HepG2 (cell line): ENCODE measurements around the gene ADSS1. TPM values are rescaled to one million over a fixed set of nuclear protein-coding genes. Genes with fewer than 3 reads are reported as not detected.

Experiments
- ATF4 ChIP-seq, 2 experiments: fragments of 450-650 bp in 1 of 2; sonication (generic) in 1 of 2; formaldehyde crosslinking; IDR thresholded peaks; 2 replicates each; pipeline versions ENCODE4 v1.5.0 to v1.8.0; 2020 to 2022; ENCODE audit warnings: mild to moderate bottlenecking in 1 of 2, missing genetic modification reagents in 1 of 2
- CEBPZ ChIP-seq: IDR thresholded peaks from 2 replicates; pipeline ENCODE4 v1.6.1; 2012; ENCODE audit warnings: low read length, improper control_type of control experiment
- DNMT1 ChIP-seq: sonication (generic); formaldehyde crosslinking; IDR thresholded peaks from 2 replicates; pipeline ENCODE4 v1.5.1; 2020; ENCODE audit warnings: mild to moderate bottlenecking, missing genetic modification reagents
- KLF6 ChIP-seq: IDR thresholded peaks from 2 replicates; pipeline ENCODE4 v1.8.0; 2016; ENCODE audit warnings: missing biosample characterization, missing genetic modification reagents
- MXD1 ChIP-seq: sonication (generic); formaldehyde crosslinking; IDR thresholded peaks from 2 replicates; pipeline ENCODE4 v1.4.0; 2020; ENCODE audit warnings: mild to moderate bottlenecking, missing genetic modification reagents
- PRDM4 ChIP-seq: sonication (generic); formaldehyde crosslinking; IDR thresholded peaks from 2 replicates; pipeline ENCODE4 v1.9.0; 2021; ENCODE audit warnings: missing genetic modification reagents, borderline replicate concordance
- ZFP90 ChIP-seq: sonication (generic); formaldehyde crosslinking; IDR thresholded peaks from 2 replicates; pipeline ENCODE4 v1.8.0; 2022; ENCODE audit warnings: missing genetic modification reagents, mild to moderate bottlenecking, inconsistent platforms, borderline replicate concordance
- ZFX ChIP-seq: sonication (generic); formaldehyde crosslinking; IDR thresholded peaks from 2 replicates; pipeline ENCODE4 v1.4.0; 2020; ENCODE audit warnings: mild to moderate bottlenecking, low read depth, missing genetic modification reagents, moderate library complexity
- ZNF318 ChIP-seq: sonication (generic); formaldehyde crosslinking; IDR thresholded peaks from 2 replicates; pipeline ENCODE4 v1.4.0; 2020; ENCODE audit warnings: mild to moderate bottlenecking, missing genetic modification reagents
- ZNF776 ChIP-seq: sonication (generic); formaldehyde crosslinking; IDR thresholded peaks from 2 replicates; pipeline ENCODE4 v1.4.0; 2020; ENCODE audit warnings: mild to moderate bottlenecking, missing genetic modification reagents
- ZZZ3 ChIP-seq: sonication (generic); formaldehyde crosslinking; IDR thresholded peaks from 2 replicates; pipeline ENCODE4 v1.4.0; 2020; ENCODE audit warnings: missing genetic modification reagents, mild to moderate bottlenecking, borderline replicate concordance
- polyA plus RNA-seq, 8 experiments: library from polyadenylated mRNA; depleted of rRNA in 3 of 8; stranded (reverse) in 7 of 8; unstranded in 1 of 8; fragments of >200 nt; fragmentation: Illumina TruSeq in 4 of 8; extraction: Trizol in 4 of 8; gene quantifications; 2 replicates each; pipeline versions ENCODE4 v1.2.1 to v1.2.3, GENCODE V29; 2011 to 2016; ENCODE audit warnings: low read depth in 4 of 8, missing spikeins in 1 of 8, mixed read lengths in 1 of 8; ENCODE audit not compliant: insufficient read depth in 1 of 8
- total RNA-seq, 5 experiments: library from RNA; depleted of rRNA; stranded (reverse); fragments of >200 nt; fragmentation: Illumina TruSeq; extraction: Trizol; gene quantifications; 2 replicates each; pipeline ENCODE4 v1.2.3, GENCODE V29; 2016; ENCODE audit warnings: low read depth in 1 of 5

Gene ADSS1
- total and polyA plus RNA-seq, 2 of the 13 experiments (the other 11 are each of a cell fraction or from before 2014, with no cell fraction given), result 1.0 to 36.7 TPM

- TF ChIP-seq ZNF318 (CRISPR knock-in tag) (0 out of 2 replicates have a peak, but pooled peaks have one; percentile 31), ZFP90 (no peak), ZZZ3 (CRISPR knock-in tag) (0 out of 2 replicates have a peak, but pooled peaks have one; percentile 27), ATF4 (CRISPR knock-in tag; IDR thresholded peaks at IDR 0.05) (no peak), PRDM4 (CRISPR knock-in tag) (no peak), MXD1 (0 out of 2 replicates have a peak, but pooled peaks have one; percentile 58), DNMT1 (CRISPR knock-in tag) (no peak), ZFX (CRISPR knock-in tag) (0 out of 2 replicates have a peak, but pooled peaks have one; percentile 18), ZNF776 (CRISPR knock-in tag) (0 out of 2 replicates have a peak, but pooled peaks have one; percentile 21), CEBPZ (no peak), KLF6 (no peak)
These were observed 935 bp upstream of the ADSS1 start (continued) for GRCh38 chr14:104722938-104723650.
